ENCODE measurements around the gene ASB1.
"Not testable (repeated sequence)": the region's sequence is repeated elsewhere in the genome, so short reads cannot be mapped to it uniquely, and the experiment has no call there.

The ASB1 gene

GRCh38 chr2:238401551-238401950 lies 25.2 kb upstream of the ASB1 start:
- in situ Hi-C loops (cut with MboI; ENCODE audit: low pct_unique_long_range_greater_than_20kb, low sequenced_read_pairs), result no loop called here
- DNase-seq, result no peak

DNA sequence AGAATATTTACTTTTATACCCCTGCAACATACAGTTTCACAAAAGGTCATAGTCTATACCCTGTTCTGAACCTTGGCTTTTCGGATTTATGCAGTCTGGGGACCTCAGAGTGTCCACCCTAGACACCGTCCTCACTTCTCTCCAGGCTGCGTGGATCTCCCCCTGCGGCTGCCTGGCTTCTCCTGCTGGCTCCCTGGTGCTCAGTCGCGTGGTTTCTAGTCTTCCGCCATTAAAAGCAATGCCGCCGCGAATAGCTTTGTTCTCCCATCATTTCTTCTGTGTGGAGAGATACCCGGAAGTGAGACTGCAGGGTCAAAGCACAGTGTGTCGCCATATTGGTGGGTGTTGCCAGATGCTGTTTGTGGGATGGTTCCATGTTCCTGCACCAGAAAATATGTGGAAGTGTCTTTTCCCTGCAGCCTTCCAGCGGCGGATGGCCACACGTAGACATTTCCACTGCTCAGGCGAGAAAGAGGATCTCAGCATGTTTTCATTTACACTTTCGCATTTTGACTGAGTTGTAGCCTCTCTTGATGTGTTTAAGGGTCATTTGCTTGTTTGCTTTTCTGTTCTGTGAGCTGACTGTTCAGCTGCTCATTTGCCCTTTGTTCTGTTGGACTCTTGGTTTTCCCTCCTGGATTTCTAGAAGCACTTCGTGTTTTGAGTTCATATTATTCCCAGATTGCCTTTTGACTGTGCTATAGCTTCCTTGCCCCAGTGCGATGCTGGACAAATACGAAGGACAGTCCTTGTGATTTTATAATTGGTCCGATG lies 22.9 kb upstream of the ASB1 start:
- in situ Hi-C loops (cut with MboI; ENCODE audit: low pct_unique_long_range_greater_than_20kb, low sequenced_read_pairs), result no loop called here
- no peak for DNase-seq

DNA sequence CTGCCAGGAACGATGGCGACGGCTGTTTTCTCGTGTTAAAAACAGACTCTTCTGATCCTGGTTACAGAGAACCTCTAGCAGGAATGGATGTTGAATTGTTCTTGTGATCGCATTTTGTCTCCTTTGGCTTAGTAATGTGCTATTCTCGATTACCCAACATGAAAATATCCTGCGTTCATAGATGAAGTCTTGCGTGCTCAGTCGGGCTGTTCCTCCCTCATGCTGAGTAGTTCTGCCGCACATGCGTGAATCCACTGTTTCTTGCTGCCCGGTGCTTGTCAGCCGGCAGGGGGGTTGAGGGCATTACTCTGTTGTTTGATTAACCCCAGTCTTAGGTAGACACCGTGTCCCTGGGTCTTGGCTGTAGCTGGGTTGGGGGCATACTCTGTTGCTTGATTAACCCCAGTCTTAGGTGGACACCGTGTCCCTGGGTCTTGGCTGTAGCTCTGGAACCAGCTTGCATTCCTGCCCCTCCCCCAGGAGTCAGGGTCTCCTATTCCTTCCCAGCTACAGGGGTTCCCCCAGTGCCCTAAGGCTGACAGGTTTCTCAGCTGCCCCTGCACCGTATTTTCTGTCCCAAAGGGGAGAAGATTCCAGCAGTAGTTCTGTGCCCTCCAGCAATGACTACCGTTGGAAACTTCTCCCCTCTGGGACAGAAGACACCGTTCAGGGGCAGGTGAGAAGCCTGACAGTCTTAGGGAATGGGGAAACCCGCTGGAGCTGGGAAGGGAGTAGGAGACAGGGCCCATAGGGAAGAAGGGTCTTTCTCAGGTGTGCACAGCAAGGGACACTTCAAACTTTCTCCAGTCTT lies 22.1 kb upstream of the ASB1 start:
- in situ Hi-C loops (cut with MboI; ENCODE audit: low pct_unique_long_range_greater_than_20kb, low sequenced_read_pairs), result no loop called here
- DNase-seq, result no peak

- in situ Hi-C loops (cut with MboI; ENCODE audit: low pct_unique_long_range_greater_than_20kb, low sequenced_read_pairs), result not testable (repeated sequence)
Measured at GRCh38 chr2:238405217-238405555, 21.5 kb upstream of the ASB1 start.

GRCh38 chr2:238406221-238406997 lies 20.3 kb upstream of the ASB1 start:
- DNase-seq, result no peak
- in situ Hi-C loops (cut with MboI; ENCODE audit: low pct_unique_long_range_greater_than_20kb, low sequenced_read_pairs), result no loop called here

More at GRCh38 chr2:238405217-238405555, 21.5 kb upstream of the ASB1 start:
- not testable (repeated sequence) for DNase-seq

DNA sequence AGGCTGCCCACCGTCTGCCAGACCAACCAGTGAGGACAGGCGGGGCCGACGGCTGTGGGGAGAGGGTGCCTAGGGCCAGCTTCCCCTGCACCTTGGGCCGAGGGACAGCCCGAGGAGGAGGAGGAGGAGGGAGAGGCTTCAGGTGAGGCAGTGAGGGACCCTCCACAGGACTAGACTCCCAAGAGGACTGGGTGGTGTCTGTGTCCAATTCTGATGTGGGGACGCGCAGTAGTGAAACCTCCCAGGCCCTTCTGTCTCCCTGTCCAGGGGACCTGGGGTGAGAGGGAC lies 19.8 kb upstream of the ASB1 start:
- no peak for DNase-seq
- in situ Hi-C loops (cut with MboI; ENCODE audit: low pct_unique_long_range_greater_than_20kb, low sequenced_read_pairs), result no loop called here

DNA sequence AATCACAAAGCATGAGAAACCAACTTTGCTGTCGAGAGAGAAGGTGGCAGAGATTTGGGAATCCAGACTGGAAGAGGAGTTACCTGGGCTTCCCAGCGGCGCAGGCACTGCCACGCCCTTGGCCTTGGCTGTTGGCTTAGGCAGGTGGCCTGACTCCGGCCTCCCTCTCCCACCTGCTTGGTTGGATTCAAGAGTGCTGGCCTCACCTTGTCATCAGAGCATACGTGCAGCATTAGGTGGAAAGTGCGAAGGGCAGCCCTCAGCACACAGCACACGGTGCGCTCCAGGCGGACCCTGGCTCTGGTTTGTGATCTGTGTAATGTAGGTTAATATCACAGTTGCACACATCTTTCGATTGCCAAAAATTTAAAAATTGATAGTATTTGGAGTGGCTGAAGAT lies 19.2 kb upstream of the ASB1 start:
- in situ Hi-C loops (cut with MboI; ENCODE audit: low pct_unique_long_range_greater_than_20kb, low sequenced_read_pairs), result no loop called here
- no peak for DNase-seq

DNA sequence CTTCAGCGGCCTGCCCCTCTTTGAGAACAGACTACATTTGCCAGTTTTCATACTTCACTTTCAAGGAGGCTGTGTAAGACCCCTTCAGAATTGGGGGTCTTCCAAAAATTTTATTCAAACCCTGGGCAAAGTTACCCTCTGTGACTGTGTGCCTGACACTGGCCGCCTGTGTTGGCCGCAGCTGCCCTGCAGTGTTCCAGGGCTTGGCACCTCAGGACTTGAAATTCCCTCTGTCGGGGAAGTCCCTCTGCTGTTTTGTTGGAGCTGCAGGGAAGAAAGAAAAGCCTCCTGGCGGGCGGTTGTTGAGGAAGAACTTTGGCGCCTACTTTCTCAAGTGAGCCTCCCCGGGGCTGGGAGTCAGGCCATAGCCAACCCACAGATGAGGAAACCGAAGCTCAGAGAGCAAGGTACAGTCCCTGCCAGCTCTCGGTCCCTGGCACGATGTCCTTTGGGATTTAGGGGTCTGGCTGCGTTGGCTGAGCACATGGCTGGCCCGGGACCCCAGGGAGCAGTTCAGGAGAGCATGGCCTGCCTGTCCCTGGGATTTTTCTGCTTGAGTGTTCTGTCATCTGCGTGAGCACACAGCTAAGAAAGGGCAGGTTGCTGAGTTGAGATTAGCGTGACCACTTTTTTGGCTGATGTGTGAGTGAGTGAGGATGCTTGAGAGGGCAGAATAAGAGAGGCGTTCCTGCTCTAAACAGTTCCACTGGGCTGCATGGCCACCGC lies 17.9 kb upstream of the ASB1 start:
- in situ Hi-C loops (cut with MboI; ENCODE audit: low pct_unique_long_range_greater_than_20kb, low sequenced_read_pairs), result no loop called here
- DNase-seq, result no peak

DNA sequence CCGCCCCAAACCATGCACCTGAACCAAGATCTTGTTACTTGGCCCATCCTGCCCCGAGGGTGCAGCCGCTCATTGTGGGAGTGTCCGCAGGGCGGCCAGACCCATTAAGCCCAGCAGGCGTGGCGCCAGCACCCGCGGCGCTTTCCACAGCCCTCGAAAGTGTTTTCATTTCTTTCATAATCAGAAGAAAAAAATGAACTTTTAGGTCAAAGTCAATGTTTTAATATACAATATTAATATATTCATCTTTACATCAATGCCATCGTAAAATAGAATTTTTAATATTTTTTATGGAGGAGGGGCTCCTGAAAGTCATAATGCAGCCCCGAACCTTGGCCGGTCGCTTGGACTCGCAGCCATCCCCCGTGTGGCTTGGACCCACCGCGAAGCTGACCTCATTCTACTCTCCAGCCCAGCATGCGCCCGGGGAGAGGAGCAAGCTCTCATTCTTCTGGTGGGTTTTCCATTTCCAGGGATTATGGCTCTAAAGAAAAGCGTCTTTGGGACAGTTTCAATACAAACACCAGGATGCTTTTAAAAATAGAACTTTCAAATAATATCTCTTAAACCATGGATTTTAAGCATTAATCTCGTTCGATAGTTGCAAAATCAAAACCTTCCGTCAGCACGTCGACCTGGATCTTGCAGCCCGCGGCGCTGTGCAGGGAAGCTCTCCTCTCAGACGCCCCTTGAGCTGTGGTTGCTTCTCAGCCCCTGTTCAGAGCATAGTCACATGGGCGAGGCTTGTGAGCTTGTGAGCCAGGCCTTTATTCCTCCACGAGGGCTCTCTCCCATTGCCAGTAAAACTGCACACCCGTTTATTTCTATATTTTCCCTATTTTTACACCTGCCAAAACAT lies 17.2 kb upstream of the ASB1 start:
- in situ Hi-C loops (cut with MboI; ENCODE audit: low pct_unique_long_range_greater_than_20kb, low sequenced_read_pairs), result no loop called here

DNA sequence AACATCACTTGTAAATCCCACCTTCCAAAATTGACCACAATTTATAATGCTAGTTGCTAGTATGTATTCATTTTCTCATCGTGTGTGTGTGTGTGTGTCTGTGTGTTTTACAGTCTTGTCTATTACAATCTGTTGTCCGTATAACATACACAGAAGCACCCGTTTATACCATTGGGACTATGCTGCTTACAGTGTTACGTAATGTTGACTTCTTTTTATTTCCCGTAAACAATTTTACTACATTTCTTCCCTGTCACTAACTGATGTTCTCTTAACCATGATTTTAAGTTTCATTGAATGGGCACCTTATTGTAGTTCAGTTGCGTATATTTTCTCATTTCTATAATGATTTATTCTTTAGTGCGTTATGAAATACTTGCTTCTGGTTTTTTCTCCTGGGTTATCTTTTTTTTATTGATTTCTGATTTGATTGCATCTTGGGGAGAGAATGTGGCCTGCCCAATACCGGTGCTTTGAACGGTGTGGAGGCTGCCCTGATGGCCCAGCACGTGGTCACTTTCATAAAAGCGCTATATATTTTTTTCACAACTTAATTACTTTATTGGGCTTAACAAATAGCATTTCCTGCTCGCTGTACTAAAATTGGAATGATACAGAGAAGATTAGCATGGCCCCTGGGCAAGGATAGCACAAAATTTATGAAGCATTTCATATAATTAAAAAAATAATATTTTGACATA lies 14.5 kb upstream of the ASB1 start:
- in situ Hi-C loops (cut with MboI; ENCODE audit: low pct_unique_long_range_greater_than_20kb, low sequenced_read_pairs), result no loop called here

More for the DNA sequence above, 17.2 kb upstream of the ASB1 start:
- DNase-seq, result no peak

GRCh38 chr2:238413368-238413767 lies 13.4 kb upstream of the ASB1 start:
- in situ Hi-C loops (cut with MboI; ENCODE audit: low pct_unique_long_range_greater_than_20kb, low sequenced_read_pairs), result no loop called here
- DNase-seq, result no peak

More for the DNA sequence above, 14.5 kb upstream of the ASB1 start:
- DNase-seq, result no peak

DNA sequence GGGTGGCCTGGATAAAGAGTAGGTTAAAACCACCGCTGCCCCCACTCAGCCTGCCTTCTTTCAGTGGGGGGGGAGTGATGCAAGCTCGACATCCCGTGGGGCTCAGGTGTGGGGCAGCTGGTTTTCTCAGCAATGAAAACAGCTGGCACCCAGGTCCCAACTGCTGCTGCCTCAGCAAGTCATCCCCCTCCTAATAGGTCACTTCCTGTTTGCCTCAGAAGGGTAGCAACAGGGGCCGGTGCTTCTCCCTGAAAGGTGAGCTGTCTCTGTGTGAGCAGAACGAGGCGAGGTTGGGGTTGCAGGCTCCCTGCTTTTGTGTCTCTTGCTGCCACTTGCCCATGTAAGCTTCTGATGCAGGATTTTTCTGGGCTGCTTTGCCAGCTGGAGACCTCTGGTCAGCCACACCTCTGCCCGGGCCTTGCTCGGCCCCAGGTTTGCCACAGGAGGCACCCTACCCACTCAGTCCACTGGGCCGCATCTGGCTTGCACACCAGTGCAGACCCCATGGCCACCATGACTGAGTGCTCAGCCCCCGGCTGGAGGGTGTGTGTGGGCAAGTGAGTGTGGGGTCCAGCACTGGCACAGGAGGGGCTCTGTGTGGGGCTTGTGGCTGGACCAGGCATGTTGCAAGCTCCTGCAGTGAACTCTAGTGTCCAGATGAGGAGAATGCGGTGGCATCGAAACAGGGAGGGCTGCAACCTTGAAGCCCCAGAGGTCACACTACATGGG lies 11.5 kb upstream of the ASB1 start:
- no peak for DNase-seq
- in situ Hi-C loops (cut with MboI; ENCODE audit: low pct_unique_long_range_greater_than_20kb, low sequenced_read_pairs), result no loop called here

DNA sequence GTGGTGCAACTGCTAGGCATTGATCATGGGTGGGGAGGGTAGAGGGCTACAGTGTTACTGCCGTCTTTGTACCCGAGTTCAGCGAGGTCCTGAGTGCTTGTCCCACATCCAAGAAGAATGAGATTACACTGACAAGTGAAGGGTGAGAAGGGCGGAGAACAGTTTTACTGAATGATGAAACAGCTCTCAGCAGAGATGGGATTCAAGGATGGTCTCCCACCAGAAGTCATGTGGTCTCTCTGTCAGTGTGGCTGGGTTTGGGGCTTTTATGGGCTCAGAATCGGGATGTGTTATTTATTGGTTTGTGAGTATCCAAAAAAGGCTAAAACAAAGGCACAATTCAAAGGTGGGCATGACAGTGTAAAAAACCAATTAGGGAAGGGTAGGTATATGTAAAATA lies 10.8 kb upstream of the ASB1 start:
- in situ Hi-C loops (cut with MboI; ENCODE audit: low pct_unique_long_range_greater_than_20kb, low sequenced_read_pairs), result no loop called here
- DNase-seq, result no peak

GRCh38 chr2:238418196-238418998 lies 8.3 kb upstream of the ASB1 start:
- in situ Hi-C loops (cut with MboI; ENCODE audit: low pct_unique_long_range_greater_than_20kb, low sequenced_read_pairs), result no loop called here
- no peak for DNase-seq

GRCh38 chr2:238418999-238419546 lies 7.7 kb upstream of the ASB1 start:
- no peak for DNase-seq
- in situ Hi-C loops (cut with MboI; ENCODE audit: low pct_unique_long_range_greater_than_20kb, low sequenced_read_pairs), result no loop called here

DNA sequence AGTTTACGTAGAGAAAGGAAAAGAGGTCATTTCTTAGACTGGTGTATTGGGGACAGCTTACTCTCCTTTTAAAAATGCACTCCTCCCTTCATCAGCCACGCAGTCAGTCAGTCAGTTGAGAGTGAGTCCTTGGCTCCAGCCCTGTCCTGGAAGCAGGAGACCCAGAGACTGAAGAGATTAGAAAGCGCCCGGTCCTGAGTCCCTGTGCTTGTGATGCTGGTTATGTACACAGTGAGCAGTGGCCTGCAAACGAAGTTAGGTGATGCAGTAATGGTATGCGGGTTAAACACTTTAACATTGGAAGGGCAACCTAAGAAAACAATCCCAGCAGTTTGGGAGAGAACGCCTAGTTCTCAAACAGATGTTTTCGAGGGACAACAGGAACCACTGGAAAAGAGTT lies 6.3 kb upstream of the ASB1 start:
- no peak for DNase-seq
- in situ Hi-C loops (cut with MboI; ENCODE audit: low pct_unique_long_range_greater_than_20kb, low sequenced_read_pairs), result no loop called here

Measured in KBM-7 (cell line).